Raji (cell line): ENCODE results near the gene ELK1.

Source experiments
- POLR2A ChIP-seq: IDR thresholded peaks from 2 replicates; pipeline ENCODE4 v1.6.1; 2011; ENCODE audit warnings: low read depth, low read length, control low read depth; ENCODE audit not compliant: insufficient read depth

ELK1 gene

GRCh38 chrX:47649781-47650163, 591 bp downstream of the ELK1 start:
- no peak for TF ChIP-seq POLR2A

- TF ChIP-seq POLR2A: no peak
These were observed 1.1 kb downstream of the ELK1 start for GRCh38 chrX:47649271-47649670.

GRCh38 chrX:47648376-47648775, 2.0 kb downstream of the ELK1 start:
- no peak for TF ChIP-seq POLR2A

- no peak for TF ChIP-seq POLR2A
These were observed 3.7 kb downstream of the ELK1 start for GRCh38 chrX:47646636-47647035.

- TF ChIP-seq POLR2A: no peak
These were observed 4.8 kb downstream of the ELK1 start for GRCh38 chrX:47645530-47645929.

GRCh38 chrX:47644557-47645091, 5.7 kb downstream of the ELK1 start:
- TF ChIP-seq POLR2A: no peak

- no peak for TF ChIP-seq POLR2A
These were observed 6.4 kb downstream of the ELK1 start for GRCh38 chrX:47643926-47644325.

- TF ChIP-seq POLR2A: no peak
These were observed 11.5 kb downstream of the ELK1 start for GRCh38 chrX:47638816-47639215.

GRCh38 chrX:47637546-47638195, 12.7 kb downstream of the ELK1 start:
- no peak for TF ChIP-seq POLR2A

GRCh38 chrX:47634871-47635575, 15.3 kb downstream of the ELK1 start:
- no peak for TF ChIP-seq POLR2A

- no peak for TF ChIP-seq POLR2A
These were observed 16.4 kb downstream of the ELK1 start for GRCh38 chrX:47633689-47634590.

- no peak for TF ChIP-seq POLR2A
These were observed 17.7 kb downstream of the ELK1 start for GRCh38 chrX:47632666-47633065.

- TF ChIP-seq POLR2A: no peak
These were observed 18.7 kb downstream of the ELK1 start for GRCh38 chrX:47631676-47632075.

GRCh38 chrX:47629419-47630200, 20.8 kb downstream of the ELK1 start, which contains the start of gene CFP:
Gene CFP (minus strand): TSS chrX:47629930. CDS start chrX:47629844, 86 bp downstream.
- no peak for TF ChIP-seq POLR2A

- no peak for TF ChIP-seq POLR2A
These were observed 21.4 kb downstream of the ELK1 start for GRCh38 chrX:47628982-47629381.
